Islet precursor cell (in vitro differentiated cells): Measurements from ENCODE around the gene CSF3.
A peak's percentile ranks its signal among the peaks of the same experiment; 100 is the strongest.

Experiments
- DNase-seq: peaks from one replicate; pipeline ENCODE4 v3.0.0-alpha.2; 2018

The CSF3 gene, protein sequence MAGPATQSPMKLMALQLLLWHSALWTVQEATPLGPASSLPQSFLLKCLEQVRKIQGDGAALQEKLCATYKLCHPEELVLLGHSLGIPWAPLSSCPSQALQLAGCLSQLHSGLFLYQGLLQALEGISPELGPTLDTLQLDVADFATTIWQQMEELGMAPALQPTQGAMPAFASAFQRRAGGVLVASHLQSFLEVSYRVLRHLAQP

DNA sequence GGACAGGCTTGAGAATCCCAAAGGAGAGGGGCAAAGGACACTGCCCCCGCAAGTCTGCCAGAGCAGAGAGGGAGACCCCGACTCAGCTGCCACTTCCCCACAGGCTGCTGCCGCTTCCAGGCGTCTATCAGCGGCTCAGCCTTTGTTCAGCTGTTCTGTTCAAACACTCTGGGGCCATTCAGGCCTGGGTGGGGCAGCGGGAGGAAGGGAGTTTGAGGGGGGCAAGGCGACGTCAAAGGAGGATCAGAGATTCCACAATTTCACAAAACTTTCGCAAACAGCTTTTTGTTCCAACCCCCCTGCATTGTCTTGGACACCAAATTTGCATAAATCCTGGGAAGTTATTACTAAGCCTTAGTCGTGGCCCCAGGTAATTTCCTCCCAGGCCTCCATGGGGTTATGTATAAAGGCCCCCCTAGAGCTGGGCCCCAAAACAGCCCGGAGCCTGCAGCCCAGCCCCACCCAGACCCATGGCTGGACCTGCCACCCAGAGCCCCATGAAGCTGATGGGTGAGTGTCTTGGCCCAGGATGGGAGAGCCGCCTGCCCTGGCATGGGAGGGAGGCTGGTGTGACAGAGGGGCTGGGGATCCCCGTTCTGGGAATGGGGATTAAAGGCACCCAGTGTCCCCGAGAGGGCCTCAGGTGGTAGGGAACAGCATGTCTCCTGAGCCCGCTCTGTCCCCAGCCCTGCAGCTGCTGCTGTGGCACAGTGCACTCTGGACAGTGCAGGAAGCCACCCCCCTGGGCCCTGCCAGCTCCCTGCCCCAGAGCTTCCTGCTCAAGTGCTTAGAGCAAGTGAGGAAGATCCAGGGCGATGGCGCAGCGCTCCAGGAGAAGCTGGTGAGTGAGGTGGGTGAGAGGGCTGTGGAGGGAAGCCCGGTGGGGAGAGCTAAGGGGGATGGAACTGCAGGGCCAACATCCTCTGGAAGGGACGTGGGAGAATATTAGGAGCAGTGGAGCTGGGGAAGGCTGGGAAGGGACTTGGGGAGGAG is at the start of gene CSF3:
Gene CSF3 (plus strand): TSS at position 436 of the 993 bp plus-strand sequence. CDS start 35 bp downstream, at position 471.
- no peak for DNase-seq

GRCh38 chr17:39966771-39967170 is 48.5 kb upstream of the CSF3 start:
- no peak for DNase-seq

DNA sequence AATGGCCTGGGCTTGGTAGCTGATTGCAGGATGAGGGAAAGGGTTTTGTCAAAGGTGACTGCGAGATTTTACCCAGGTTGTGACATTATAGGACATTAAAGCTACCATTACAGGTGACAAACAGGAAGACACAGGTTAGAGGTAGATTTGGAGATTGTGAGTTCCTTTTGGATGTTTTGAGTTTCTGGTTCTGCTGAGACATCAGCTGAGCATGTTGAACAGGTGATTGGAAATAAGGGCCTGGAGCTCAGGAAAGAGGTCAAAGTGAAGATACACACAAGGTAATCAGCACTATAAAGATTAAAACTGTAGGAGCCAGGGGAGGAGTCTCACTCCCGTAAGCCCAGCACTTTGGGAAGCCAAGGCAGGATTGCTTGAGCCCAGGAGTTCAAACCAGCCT is 46.5 kb upstream of the CSF3 start:
- no peak for DNase-seq

GRCh38 chr17:39969375-39969774 is 45.9 kb upstream of the CSF3 start:
- DNase-seq = no peak

- DNase-seq = no peak
Observed at GRCh38 chr17:39970157-39970692, 45.0 kb upstream of the CSF3 start.

- no peak for DNase-seq
Observed at GRCh38 chr17:39971076-39971603, 44.1 kb upstream of the CSF3 start.

DNA sequence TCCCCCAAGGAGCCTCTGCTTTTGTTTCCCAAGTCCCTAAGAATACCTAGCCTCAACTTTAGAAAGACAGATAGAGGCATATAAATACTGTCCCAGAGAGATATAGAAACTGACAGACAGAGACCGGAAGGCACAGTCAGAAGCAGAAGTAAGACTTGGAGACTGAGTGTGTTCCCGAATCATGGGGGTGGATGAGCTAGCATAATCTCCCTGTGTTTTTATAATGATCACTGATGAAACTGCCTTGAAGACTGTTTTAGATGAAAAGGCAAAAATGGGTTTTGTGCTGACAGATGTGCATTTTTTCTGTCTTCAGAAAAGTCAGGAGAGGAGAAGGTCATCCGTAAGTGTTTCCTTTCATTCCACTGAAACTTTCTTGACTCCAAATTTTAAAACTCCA is 43.0 kb upstream of the CSF3 start:
- no peak for DNase-seq

GRCh38 chr17:39973496-39973895 is 41.7 kb upstream of the CSF3 start:
- DNase-seq = no peak

DNA sequence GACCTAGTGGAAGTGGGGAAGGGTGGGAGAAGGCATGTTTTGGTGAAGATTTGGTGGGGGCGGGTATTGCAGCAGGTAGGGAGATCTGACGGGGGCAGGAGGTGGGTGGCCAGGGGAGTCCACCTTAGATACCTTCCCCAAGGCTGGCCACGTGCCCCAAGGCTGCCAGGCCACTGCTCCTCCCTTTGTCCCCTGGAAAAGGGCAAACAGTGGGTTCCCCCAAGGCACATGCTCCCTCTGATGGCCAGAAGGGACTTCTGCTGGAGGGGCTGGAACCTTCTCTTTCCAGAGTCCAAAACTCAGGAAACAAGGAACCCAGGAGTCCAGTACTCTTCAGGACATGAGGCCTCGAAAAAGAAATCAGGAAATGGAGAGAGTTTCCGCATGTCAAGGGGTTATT is 40.8 kb upstream of the CSF3 start:
- no peak for DNase-seq

GRCh38 chr17:39975801-39976200 is 39.4 kb upstream of the CSF3 start:
- no peak for DNase-seq

DNA sequence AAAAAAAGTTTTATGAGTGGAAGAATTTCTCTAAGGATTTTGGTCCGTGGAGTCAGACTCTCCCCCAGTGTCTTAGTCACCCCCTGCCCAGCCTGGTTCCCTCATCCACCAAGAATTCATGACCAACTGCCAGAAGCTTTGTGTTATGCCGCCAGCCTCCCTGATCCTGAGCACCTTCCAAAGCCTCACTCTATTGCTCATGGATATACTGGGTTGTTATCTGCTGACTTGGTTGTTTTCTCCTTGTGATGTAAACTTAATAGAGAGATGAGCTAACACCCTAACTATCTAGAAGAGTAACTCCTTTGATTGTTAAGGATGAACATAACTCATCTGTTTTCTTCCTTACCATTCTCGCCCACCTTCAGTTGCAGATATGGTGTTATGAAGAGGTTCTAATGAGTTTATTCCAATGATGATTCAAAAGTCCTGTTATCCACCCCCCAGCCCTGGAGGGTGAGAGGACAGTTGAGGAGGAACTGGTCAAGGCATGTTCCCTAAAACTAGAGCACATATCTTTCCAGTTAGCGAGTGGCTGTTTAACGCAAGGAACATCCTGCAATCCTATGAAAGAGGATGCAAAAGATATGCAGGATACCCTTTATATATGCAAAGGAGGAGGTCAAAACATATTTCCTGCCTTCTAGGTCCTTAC is 36.1 kb upstream of the CSF3 start:
- DNase-seq = peak; percentile 87

- no peak for DNase-seq
Observed at GRCh38 chr17:39979893-39980350, 35.3 kb upstream of the CSF3 start.

DNA sequence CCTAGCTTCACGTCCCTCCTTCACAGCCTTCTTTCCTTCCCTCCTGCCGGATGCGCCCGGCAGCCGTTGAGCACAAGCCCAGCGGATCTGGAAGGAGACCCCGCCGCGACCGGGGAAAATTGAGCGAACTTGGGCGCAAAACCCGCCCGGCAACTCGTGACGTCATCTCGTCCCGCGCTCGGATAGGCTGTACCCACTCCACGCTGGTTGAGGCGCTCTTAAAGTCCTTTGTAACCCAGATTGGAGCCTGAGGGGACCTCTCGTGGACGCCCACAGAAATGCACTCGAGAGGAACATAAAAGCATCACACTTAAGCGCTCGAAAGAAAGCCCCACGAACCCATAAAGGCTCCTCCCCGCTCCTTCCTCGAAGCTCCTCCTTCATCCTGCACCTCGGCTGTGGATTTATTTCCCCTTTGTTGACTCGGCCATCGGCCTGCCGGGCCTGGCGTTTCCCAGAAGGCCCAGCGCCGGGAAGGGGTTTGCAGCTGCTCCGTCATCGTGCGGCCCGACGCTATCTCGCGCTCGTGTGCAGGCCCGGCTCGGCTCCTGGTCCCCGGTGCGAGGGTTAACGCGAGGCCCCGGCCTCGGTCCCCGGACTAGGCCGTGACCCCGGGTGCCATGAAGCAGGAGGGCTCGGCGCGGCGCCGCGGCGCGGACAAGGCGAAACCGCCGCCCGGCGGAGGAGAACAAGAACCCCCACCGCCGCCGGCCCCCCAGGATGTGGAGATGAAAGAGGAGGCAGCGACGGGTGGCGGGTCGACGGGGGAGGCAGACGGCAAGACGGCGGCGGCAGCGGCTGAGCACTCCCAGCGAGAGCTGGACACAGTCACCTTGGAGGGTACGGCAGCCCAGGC is 34.7 kb upstream of the CSF3 start, which contains the start of gene PSMD3:
Gene PSMD3 (plus strand): TSS at position 457 of the 856 bp plus-strand sequence. CDS start 164 bp downstream, at position 621.
- DNase-seq = peak; percentile 100

DNA sequence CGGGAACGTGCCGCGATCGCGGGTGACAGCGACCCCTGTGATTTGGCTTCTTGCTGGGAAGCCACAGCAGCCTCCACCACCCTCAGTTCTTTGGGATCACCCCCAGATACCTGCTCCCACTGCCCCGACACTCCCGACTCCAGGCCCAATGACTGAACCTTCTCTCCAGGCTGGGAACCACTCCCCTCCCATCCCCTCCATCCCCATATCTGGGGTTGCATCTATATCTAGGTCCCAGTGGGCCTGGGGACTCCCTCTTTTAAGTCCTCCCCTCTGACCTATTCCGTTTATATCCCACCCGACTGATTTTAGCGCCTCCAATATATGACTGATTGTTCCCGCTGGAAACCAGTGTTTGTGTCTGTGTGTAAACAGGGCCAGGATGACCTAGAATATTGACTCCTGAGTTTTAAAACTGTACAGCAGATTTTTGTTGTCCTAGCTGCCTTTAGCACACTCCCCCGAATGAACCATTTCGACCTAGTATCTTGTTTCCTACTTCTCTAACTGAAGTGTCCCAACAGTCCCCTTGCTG is 34.0 kb upstream of the CSF3 start:
- DNase-seq = no peak

GRCh38 chr17:39981766-39982375 is 33.4 kb upstream of the CSF3 start:
- DNase-seq = no peak

GRCh38 chr17:39988206-39988810 is 26.9 kb upstream of the CSF3 start:
- DNase-seq = no peak

DNA sequence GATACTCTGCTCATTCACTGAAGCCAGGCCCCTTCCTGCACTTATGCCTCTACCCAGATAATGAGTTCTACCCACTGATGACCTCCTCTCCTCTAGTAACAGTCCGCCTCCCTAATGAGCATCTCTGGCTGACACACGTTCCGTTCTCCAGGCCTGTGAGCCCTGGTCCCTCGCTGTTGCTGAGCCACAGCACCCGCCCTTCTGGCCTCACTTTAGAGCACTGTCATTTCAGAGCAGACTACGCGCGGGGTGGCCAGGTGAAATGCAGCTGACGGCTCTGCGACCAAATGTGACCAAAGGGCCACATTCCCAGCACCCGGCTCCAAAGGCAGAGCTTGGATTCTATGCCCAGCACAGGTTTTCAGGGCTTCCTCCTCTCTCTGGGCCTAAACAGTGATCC is 20.8 kb upstream of the CSF3 start:
- no peak for DNase-seq

- no peak for DNase-seq
Observed at GRCh38 chr17:39995438-39995837, 19.8 kb upstream of the CSF3 start.

GRCh38 chr17:39996162-39996561 is 19.1 kb upstream of the CSF3 start:
- no peak for DNase-seq

- no peak for DNase-seq
Observed at GRCh38 chr17:39996800-39997199, 18.4 kb upstream of the CSF3 start.

DNA sequence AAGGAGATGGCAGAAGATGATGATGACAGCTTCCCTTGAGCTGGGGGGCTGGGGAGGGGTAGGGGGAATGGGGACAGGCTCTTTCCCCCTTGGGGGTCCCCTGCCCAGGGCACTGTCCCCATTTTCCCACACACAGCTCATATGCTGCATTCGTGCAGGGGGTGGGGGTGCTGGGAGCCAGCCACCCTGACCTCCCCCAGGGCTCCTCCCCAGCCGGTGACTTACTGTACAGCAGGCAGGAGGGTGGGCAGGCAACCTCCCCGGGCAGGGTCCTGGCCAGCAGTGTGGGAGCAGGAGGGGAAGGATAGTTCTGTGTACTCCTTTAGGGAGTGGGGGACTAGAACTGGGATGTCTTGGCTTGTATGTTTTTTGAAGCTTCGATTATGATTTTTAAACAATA is 17.7 kb upstream of the CSF3 start:
- DNase-seq = no peak
